ENCODE data around the gene OVOL1. TPM values are rescaled to one million over a fixed set of nuclear protein-coding genes. Genes with fewer than 3 reads are reported as not detected.

OVOL1 gene
- total and polyA plus RNA-seq, 10 donors: 0.03 to 0.47 (median 0.10) TPM; not detected in 6

- no peak overlapping the region for H3K27ac ChIP-seq
- TF ChIP-seq CTCF (IDR thresholded peaks at IDR 0.05 in 8 of 11, conservative IDR thresholded peaks at IDR 0.05 in 3 of 11): no peak
- no peak for TF ChIP-seq POLR2A (IDR thresholded peaks at IDR 0.05)
- no peak for TF ChIP-seq POLR2AphosphoS5 (IDR thresholded peaks at IDR 0.05)
- no peaks in the 10 kb centered on the region for H3K36me3 ChIP-seq
- H3K9me3 ChIP-seq: no peaks in the 10 kb centered on the region
- DNase-seq: no peak
- WGBS, 5 donors: 66 to 91% (median 69%) methylated on average over 6 of the region's 6 CpGs
- peaks cover 0 to 58% (median 11%) of the 10 kb centered on the region in 7 donors for H3K27me3 ChIP-seq (replicated peaks in 1 of 7)
- intact Hi-C loops (cut with DNase I; ENCODE audit: low total_unique reads): no loop called here
- no peak overlapping the region for H3K4me3 ChIP-seq
- H3K4me1 ChIP-seq: peaks cover 0 to 23% (median 8%) of the 10 kb centered on the region in 6 donors
These were observed 20.1 kb downstream of the OVOL1 start for GRCh38 chr11:65806979-65807378.

GRCh38 chr11:65808744-65809341 is 22.0 kb downstream of the OVOL1 start:
- DNase-seq: no peak
- H3K9me3 ChIP-seq: no peaks in the 10 kb centered on the region
- H3K27me3 ChIP-seq (replicated peaks in 1 of 7): peaks cover 0 to 39% (median 4%) of the 10 kb centered on the region in 7 donors
- peaks cover 0 to 16% (median 3%) of the 10 kb centered on the region in 6 donors for H3K4me1 ChIP-seq
- 76 to 87% (median 86%) methylated on average over 20 of the region's 20 CpGs for WGBS, 5 donors
- H3K36me3 ChIP-seq: no peaks in the 10 kb centered on the region
- H3K27ac ChIP-seq: no peak overlapping the region
- no peak overlapping the region for H3K4me3 ChIP-seq
- TF ChIP-seq POLR2AphosphoS5 (IDR thresholded peaks at IDR 0.05) (no peak), POLR2A (IDR thresholded peaks at IDR 0.05) (no peak), CTCF (IDR thresholded peaks at IDR 0.05 in 8 of 11, conservative IDR thresholded peaks at IDR 0.05 in 3 of 11) (no peak)
- intact Hi-C loops (cut with DNase I; ENCODE audit: low total_unique reads): no loop called here

- Histone ChIP-seq H3K4me1 (peaks cover 0 to 10% (median 3%) of the 10 kb centered on the region in 6 donors), H3K4me3 (no peak overlapping the region), H3K27ac (no peak overlapping the region), H3K9me3 (no peaks in the 10 kb centered on the region), H3K36me3 (no peaks in the 10 kb centered on the region), H3K27me3 (replicated peaks in 1 of 7) (peaks cover 0 to 33% (median 0%) of the 10 kb centered on the region in 7 donors)
- intact Hi-C loops (cut with DNase I; ENCODE audit: low total_unique reads): no loop called here
- WGBS, 5 donors: 75 to 86% (median 83%) methylated on average over 9 of the region's 9 CpGs
- DNase-seq: no peak
- no peak for TF ChIP-seq CTCF (IDR thresholded peaks at IDR 0.05 in 8 of 11, conservative IDR thresholded peaks at IDR 0.05 in 3 of 11)
- TF ChIP-seq POLR2AphosphoS5 (IDR thresholded peaks at IDR 0.05): no peak
- no peak for TF ChIP-seq POLR2A (IDR thresholded peaks at IDR 0.05)
These were observed 22.6 kb downstream of the OVOL1 start for GRCh38 chr11:65809496-65809895.

GRCh38 chr11:65810046-65810868 is 23.4 kb downstream of the OVOL1 start:
- no peak for DNase-seq
- Histone ChIP-seq H3K4me3 (no peak overlapping the region), H3K36me3 (peaks cover 0 to 5% (median 0%) of the 10 kb centered on the region in 6 donors), H3K27ac (no peak overlapping the region), H3K4me1 (peaks cover 0 to 10% (median 3%) of the 10 kb centered on the region in 6 donors), H3K27me3 (replicated peaks in 1 of 7) (peaks cover 0 to 25% (median 0%) of the 10 kb centered on the region in 7 donors), H3K9me3 (no peaks in the 10 kb centered on the region)
- peak in 1 of 3 donors; percentile 21 for TF ChIP-seq POLR2AphosphoS5 (IDR thresholded peaks at IDR 0.05)
- TF ChIP-seq CTCF (IDR thresholded peaks at IDR 0.05 in 8 of 11, conservative IDR thresholded peaks at IDR 0.05 in 3 of 11): no peak
- WGBS, 5 donors: 80 to 87% (median 84%) methylated on average over 23 of the region's 23 CpGs
- intact Hi-C loops (cut with DNase I; ENCODE audit: low total_unique reads): loop anchor here (10.0 kb wide), 1 partner anchor 95 kb away; the partner anchor contains the start of gene KAT5
